ENCODE results near the gene C8B. TPM values are rescaled to one million over a fixed set of nuclear protein-coding genes. Genes with fewer than 3 reads are reported as not detected.

C8B gene
- total and polyA plus RNA-seq, 2 of the 13 experiments (the other 11 are each of a cell fraction or from before 2014, with no cell fraction given): 8.4 to 11.3 TPM

DNA sequence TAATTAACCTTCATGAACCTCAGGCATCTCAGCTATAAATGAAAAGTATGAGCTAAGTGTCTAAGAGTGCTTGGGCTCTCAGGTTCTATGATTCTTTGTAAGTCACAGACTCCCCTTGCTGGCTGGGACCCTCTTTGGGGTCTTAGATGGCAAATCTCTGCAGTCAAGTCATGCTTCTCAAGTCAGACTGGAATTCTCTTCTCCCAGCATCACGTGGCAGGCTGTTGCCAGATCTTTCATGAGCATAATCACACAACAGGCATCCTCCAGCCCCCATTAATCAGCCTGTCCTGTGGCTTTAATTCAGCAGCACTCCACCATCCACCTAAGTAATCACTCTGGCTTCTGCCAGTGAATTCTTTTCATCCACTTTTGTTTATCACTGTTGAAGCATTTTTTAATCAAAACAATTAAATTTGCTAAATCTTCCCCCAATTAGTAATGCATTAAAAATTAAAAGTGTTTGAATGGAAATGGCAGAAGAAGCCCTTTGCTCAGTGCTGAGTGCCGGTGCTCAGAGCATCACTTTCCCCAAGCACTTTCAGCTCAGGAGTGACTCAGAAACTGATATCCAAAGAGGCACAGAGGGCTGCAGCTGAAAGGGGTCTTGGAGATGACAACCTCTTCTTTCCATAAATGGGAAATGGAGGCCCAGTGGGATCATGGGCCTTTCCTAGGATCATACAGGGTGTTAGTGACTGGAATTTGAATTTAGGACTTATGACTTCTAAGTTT is 61.0 kb downstream of the C8B start:
- ATAC-seq: no peak
- H3K27ac ChIP-seq (ENCODE audit: extremely low read length, insufficient read depth, low read length): no peak overlapping the region
- DNase-seq (ENCODE audit: low spot score): no peak
- 98% methylated on average over 2 of the region's 2 CpGs for WGBS (ENCODE audit: low lambda C conversion rate)
- H3K9ac ChIP-seq (ENCODE audit: insufficient read depth, low read depth, low read length): no peak overlapping the region
- intact Hi-C loops (cut with micrococcal nuclease; ENCODE audit: unreplicated experiment): no loop called here
- H3K4me2 ChIP-seq (ENCODE audit: low read depth, low read length): no peak overlapping the region
- no peak overlapping the region for H2AFZ ChIP-seq (ENCODE audit: low read length)
- POLR2A ChIA-PET: interaction anchor here (1.6 kb wide), 1 partner anchor 50 kb away, joined by 8 read pairs; the partner anchor contains the start of gene C8A
- no peaks in the 10 kb centered on the region; a peak in 1 of 5 replicates for H3K36me3 ChIP-seq (replicated peaks in 1 of 2; ENCODE audit: control insufficient read depth in 1 of 2, insufficient read depth in 2 of 2, low read length in 2 of 2)
- no TSS peak for BruUV-seq (replicated peaks)
- FAIRE-seq: no peak
- H3K4me3 ChIP-seq (replicated peaks in 1 of 3; ENCODE audit: insufficient read depth in 1 of 3, low read depth in 2 of 3, low read length in 3 of 3): no peak overlapping the region
- no peaks in the 10 kb centered on the region for H3K9me3 ChIP-seq (ENCODE audit: low read length)
- H3K4me1 ChIP-seq (ENCODE audit: insufficient read depth, low read length): peaks cover 63% of the 10 kb centered on the region
- H4K20me1 ChIP-seq (ENCODE audit: insufficient read depth, low read length): no peaks in the 10 kb centered on the region
- no peaks in the 10 kb centered on the region for H3K79me2 ChIP-seq (ENCODE audit: insufficient read depth, low read length)
- in situ Hi-C loops (cut with HindIII; ENCODE audit: extremely low pct_ligation_motif_present, low pct_unique_long_range_greater_than_20kb): no loop called here
- no peaks in the 10 kb centered on the region for H3K27me3 ChIP-seq (ENCODE audit: control insufficient read depth in 1 of 2, insufficient read depth in 2 of 2, low read length in 2 of 2)
- CTCF ChIA-PET (ENCODE audit: low intra/inter-chr PET ratio, low total read pairs): no interaction called here
- TF ChIP-seq, protein P1, sequence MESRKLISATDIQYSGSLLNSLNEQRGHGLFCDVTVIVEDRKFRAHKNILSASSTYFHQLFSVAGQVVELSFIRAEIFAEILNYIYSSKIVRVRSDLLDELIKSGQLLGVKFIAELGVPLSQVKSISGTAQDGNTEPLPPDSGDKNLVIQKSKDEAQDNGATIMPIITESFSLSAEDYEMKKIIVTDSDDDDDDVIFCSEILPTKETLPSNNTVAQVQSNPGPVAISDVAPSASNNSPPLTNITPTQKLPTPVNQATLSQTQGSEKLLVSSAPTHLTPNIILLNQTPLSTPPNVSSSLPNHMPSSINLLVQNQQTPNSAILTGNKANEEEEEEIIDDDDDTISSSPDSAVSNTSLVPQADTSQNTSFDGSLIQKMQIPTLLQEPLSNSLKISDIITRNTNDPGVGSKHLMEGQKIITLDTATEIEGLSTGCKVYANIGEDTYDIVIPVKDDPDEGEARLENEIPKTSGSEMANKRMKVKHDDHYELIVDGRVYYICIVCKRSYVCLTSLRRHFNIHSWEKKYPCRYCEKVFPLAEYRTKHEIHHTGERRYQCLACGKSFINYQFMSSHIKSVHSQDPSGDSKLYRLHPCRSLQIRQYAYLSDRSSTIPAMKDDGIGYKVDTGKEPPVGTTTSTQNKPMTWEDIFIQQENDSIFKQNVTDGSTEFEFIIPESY (CRISPR knock-in tag; IDR thresholded peaks at IDR 0.05): no peak
- no peak for TF ChIP-seq POLR2AphosphoS2 (IDR thresholded peaks at IDR 0.05; ENCODE audit: low read depth, low read length)
- TF ChIP-seq MIXL1 (CRISPR knock-in tag; IDR thresholded peaks at IDR 0.05): no peak
- TF ChIP-seq ZNF577 (CRISPR knock-in tag; IDR thresholded peaks at IDR 0.05; ENCODE audit: borderline replicate concordance, low read depth): no peak
- TF ChIP-seq ZNF510 (CRISPR knock-in tag; IDR thresholded peaks at IDR 0.05; ENCODE audit: low read depth): no peak
- no peak for TF ChIP-seq SRSF9 (IDR thresholded peaks at IDR 0.05; ENCODE audit: borderline replicate concordance, insufficient read depth, low read depth, low read length, poor library complexity, severe bottlenecking)
- TF ChIP-seq, protein P2, sequence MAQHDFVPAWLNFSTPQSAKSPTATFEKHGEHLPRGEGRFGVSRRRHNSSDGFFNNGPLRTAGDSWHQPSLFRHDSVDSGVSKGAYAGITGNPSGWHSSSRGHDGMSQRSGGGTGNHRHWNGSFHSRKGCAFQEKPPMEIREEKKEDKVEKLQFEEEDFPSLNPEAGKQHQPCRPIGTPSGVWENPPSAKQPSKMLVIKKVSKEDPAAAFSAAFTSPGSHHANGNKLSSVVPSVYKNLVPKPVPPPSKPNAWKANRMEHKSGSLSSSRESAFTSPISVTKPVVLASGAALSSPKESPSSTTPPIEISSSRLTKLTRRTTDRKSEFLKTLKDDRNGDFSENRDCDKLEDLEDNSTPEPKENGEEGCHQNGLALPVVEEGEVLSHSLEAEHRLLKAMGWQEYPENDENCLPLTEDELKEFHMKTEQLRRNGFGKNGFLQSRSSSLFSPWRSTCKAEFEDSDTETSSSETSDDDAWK (CRISPR knock-in tag; IDR thresholded peaks at IDR 0.05): no peak
- no peak for TF ChIP-seq RELA (CRISPR knock-in tag; IDR thresholded peaks at IDR 0.05)
- TF ChIP-seq, protein P3, sequence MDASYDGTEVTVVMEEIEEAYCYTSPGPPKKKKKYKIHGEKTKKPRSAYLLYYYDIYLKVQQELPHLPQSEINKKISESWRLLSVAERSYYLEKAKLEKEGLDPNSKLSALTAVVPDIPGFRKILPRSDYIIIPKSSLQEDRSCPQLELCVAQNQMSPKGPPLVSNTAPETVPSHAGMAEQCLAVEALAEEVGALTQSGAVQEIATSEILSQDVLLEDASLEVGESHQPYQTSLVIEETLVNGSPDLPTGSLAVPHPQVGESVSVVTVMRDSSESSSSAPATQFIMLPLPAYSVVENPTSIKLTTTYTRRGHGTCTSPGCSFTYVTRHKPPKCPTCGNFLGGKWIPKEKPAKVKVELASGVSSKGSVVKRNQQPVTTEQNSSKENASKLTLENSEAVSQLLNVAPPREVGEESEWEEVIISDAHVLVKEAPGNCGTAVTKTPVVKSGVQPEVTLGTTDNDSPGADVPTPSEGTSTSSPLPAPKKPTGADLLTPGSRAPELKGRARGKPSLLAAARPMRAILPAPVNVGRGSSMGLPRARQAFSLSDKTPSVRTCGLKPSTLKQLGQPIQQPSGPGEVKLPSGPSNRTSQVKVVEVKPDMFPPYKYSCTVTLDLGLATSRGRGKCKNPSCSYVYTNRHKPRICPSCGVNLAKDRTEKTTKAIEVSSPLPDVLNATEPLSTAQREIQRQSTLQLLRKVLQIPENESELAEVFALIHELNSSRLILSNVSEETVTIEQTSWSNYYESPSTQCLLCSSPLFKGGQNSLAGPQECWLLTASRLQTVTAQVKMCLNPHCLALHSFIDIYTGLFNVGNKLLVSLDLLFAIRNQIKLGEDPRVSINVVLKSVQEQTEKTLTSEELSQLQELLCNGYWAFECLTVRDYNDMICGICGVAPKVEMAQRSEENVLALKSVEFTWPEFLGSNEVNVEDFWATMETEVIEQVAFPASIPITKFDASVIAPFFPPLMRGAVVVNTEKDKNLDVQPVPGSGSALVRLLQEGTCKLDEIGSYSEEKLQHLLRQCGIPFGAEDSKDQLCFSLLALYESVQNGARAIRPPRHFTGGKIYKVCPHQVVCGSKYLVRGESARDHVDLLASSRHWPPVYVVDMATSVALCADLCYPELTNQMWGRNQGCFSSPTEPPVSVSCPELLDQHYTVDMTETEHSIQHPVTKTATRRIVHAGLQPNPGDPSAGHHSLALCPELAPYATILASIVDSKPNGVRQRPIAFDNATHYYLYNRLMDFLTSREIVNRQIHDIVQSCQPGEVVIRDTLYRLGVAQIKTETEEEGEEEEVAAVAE (CRISPR knock-in tag; IDR thresholded peaks at IDR 0.05; ENCODE audit: borderline replicate concordance): no peak
- TF ChIP-seq, protein P4, sequence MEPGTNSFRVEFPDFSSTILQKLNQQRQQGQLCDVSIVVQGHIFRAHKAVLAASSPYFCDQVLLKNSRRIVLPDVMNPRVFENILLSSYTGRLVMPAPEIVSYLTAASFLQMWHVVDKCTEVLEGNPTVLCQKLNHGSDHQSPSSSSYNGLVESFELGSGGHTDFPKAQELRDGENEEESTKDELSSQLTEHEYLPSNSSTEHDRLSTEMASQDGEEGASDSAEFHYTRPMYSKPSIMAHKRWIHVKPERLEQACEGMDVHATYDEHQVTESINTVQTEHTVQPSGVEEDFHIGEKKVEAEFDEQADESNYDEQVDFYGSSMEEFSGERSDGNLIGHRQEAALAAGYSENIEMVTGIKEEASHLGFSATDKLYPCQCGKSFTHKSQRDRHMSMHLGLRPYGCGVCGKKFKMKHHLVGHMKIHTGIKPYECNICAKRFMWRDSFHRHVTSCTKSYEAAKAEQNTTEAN (CRISPR knock-in tag; conservative IDR thresholded peaks at IDR 0.05): no peak
- TF ChIP-seq, protein P5, sequence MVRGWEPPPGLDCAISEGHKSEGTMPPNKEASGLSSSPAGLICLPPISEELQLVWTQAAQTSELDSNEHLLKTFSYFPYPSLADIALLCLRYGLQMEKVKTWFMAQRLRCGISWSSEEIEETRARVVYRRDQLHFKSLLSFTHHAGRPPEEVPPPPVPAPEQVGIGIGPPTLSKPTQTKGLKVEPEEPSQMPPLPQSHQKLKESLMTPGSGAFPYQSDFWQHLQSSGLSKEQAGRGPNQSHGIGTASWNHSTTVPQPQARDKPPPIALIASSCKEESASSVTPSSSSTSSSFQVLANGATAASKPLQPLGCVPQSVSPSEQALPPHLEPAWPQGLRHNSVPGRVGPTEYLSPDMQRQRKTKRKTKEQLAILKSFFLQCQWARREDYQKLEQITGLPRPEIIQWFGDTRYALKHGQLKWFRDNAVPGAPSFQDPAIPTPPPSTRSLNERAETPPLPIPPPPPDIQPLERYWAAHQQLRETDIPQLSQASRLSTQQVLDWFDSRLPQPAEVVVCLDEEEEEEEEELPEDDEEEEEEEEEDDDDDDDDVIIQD (CRISPR knock-in tag; IDR thresholded peaks at IDR 0.05; ENCODE audit: low read depth): no peak
- no peak for TF ChIP-seq DR1 (CRISPR knock-in tag; IDR thresholded peaks at IDR 0.05)
- no peak for TF ChIP-seq ZNF430 (CRISPR knock-in tag; IDR thresholded peaks at IDR 0.05)

Data from HepG2 (cell line).